GM23248 (cell line): ENCODE results near the gene MAP3K5.

ENCODE experiments used
- EZH2 ChIP-seq: fragments of 200-600 bp; sonication (generic); IDR thresholded peaks from 2 replicates; pipeline ENCODE4 v1.6.1; 2018; ENCODE audit warnings: antibody characterized with exemption, mild to moderate bottlenecking; ENCODE audit not compliant: insufficient read depth, poor library complexity, severe bottlenecking
- EZH2phosphoT487 ChIP-seq: fragments of 200-600 bp; sonication (generic); IDR thresholded peaks from 2 replicates; pipeline ENCODE4 v1.6.1; 2018; ENCODE audit warnings: antibody characterized with exemption, moderate library complexity, mild to moderate bottlenecking, low read depth; ENCODE audit not compliant: insufficient read depth

DNA sequence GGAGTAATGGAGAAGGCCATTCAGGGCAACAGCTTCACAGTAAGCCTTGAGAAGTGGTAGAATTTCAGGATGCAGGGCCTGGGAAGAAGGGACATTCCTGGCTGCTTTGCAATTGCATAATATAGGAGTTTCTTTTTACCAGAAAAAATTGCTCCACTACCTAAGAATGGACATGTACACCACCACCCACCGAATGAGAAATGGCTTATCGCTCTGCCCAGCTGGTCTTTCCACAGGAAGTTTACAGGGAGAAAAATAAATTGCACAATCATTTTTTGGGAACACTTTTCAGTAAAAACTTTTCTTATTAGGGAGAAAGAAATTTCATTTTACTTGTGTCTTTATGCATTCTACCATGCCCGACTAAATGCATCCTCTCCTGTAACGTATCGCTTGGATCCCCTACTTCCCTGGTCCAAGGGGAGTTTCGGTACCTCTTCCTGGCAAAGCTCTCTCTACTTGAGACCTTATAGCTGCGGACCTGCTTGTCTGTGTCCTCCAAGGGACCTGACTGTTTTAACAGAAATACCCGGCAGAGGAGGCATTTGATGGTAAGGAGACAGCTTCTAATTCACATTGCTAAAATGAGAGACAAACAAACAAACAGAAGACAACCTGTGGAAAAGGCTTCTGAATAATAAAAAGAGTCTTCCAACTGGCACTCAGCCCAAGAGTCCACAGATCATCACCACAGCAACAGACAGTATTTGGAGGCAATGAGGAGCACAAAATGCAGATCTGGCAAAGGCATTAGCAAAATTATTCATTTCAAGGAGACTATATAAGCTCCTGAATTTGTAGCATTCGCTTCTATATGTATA lies 54.2 kb downstream of the MAP3K5 start:
- TF ChIP-seq EZH2 (no peak), EZH2phosphoT487 (no peak)
